Liver (tissue), 9 donors: ENCODE results near the gene LGR6. TPM values are rescaled to one million over a fixed set of nuclear protein-coding genes. Genes with fewer than 3 reads are reported as not detected.

Experiments used
- DNase-seq: peaks from one replicate; pipeline ENCODE4 v3.0.0-alpha.2; 2017; ENCODE audit warnings: low spot score
- H3K27ac ChIP-seq, 2 donors: one replicate each; pipeline ENCODE4 v1.7.0; 2013; ENCODE audit warnings: inconsistent platforms in 2 of 2, low read length in 2 of 2, control low read depth in 1 of 2, low read depth in 1 of 2, mild to moderate bottlenecking in 1 of 2
- H3K27me3 ChIP-seq, 4 donors: one replicate each; pipeline versions ENCODE4 v1.6.1 to v1.7.0; 2013; ENCODE audit warnings: low read length in 3 of 4, inconsistent platforms in 1 of 4, mild to moderate bottlenecking in 1 of 4, moderate library complexity in 1 of 4; ENCODE audit not compliant: control insufficient read depth in 4 of 4, insufficient read depth in 4 of 4
- H3K36me3 ChIP-seq, 4 donors: one replicate each; pipeline versions ENCODE4 v1.6.1 to v1.7.0; 2013; ENCODE audit warnings: low read length in 3 of 4, mild to moderate bottlenecking in 3 of 4, low read depth in 1 of 4, moderate library complexity in 1 of 4; ENCODE audit not compliant: control insufficient read depth in 4 of 4, insufficient read depth in 3 of 4
- H3K4me1 ChIP-seq, 4 donors: one replicate each; pipeline versions ENCODE4 v1.6.1 to v1.7.0; 2013; ENCODE audit warnings: low read length in 3 of 4, mild to moderate bottlenecking in 3 of 4, moderate library complexity in 1 of 4; ENCODE audit not compliant: control insufficient read depth in 4 of 4, insufficient read depth in 4 of 4
- H3K4me3 ChIP-seq, 3 donors: one replicate each; pipeline versions ENCODE4 v1.6.1 to v1.7.0; 2013; ENCODE audit warnings: low read length in 3 of 3, control low read depth in 1 of 3, low read depth in 1 of 3, mild to moderate bottlenecking in 1 of 3
- H3K9ac ChIP-seq, 2 donors: one replicate each; pipeline ENCODE4 v1.7.0; 2013; ENCODE audit warnings: low read length in 2 of 2, mild to moderate bottlenecking in 2 of 2, moderate library complexity in 2 of 2, control low read depth in 1 of 2, low read depth in 1 of 2
- H3K9me3 ChIP-seq, 4 donors: one replicate each; pipeline versions ENCODE4 v1.6.1 to v1.7.0; 2013; ENCODE audit warnings: low read length in 3 of 4; ENCODE audit not compliant: control insufficient read depth in 4 of 4
- EGR1 ChIP-seq, 2 donors: IDR thresholded peaks; 2 replicates each; pipeline ENCODE4 v1.6.1; 2016 to 2018; ENCODE audit warnings: antibody characterized with exemption in 2 of 2, low read depth in 2 of 2
- FOXA2 ChIP-seq: IDR thresholded peaks from 2 replicates; pipeline ENCODE4 v1.6.1; 2016; ENCODE audit warnings: antibody characterized with exemption
- GABPA ChIP-seq, 2 donors: IDR thresholded peaks in 1 of 2; conservative IDR thresholded peaks in 1 of 2; 2 replicates each; pipeline ENCODE4 v1.6.1; 2016; ENCODE audit warnings: antibody characterized with exemption in 2 of 2, mild to moderate bottlenecking in 1 of 2, moderate library complexity in 1 of 2
- RXRA ChIP-seq, 2 donors: IDR thresholded peaks; 2 replicates each; pipeline ENCODE4 v1.6.1; 2017 to 2018; ENCODE audit warnings: antibody characterized with exemption in 2 of 2, mild to moderate bottlenecking in 1 of 2
- TAF1 ChIP-seq: conservative IDR thresholded peaks from 2 replicates; pipeline ENCODE4 v1.6.1; 2016; ENCODE audit warnings: antibody characterized with exemption, mild to moderate bottlenecking
- YY1 ChIP-seq: IDR thresholded peaks from 2 replicates; pipeline ENCODE4 v1.6.1; 2016; ENCODE audit warnings: antibody characterized with exemption, mild to moderate bottlenecking
- WGBS: extraction: QIAGEN DNeasy Blood & Tissue Kit; methylation state at CpG from one replicate; pipeline ENCODE4 v1.1.7; 2013; 5-methylcytosine and 5-hydroxymethylcytosine counted together
- polyA plus RNA-seq, 2 donors: library from polyadenylated mRNA; stranded (reverse) in 1 of 2; unstranded in 1 of 2; fragments of 200-250 nt in 1 of 2; fragments of >200 nt in 1 of 2; fragmentation: Nextera tagmentation in 1 of 2; extraction: Ambion mirVana in 1 of 2; gene quantifications; one replicate each; pipeline versions ENCODE4 v1.2.1 to v1.2.3, GENCODE V29; 2013 to 2015
- total RNA-seq, 2 donors: library from RNA; depleted of rRNA; stranded (reverse); fragments of >200 nt; gene quantifications; one replicate each; pipeline ENCODE4 v1.2.3, GENCODE V29; 2014
- TF ChIP-seq, protein P1 (sequence below): IDR thresholded peaks from 2 replicates; pipeline ENCODE4 v1.6.1; 2016; ENCODE audit warnings: antibody characterized with exemption, mild to moderate bottlenecking
- TF ChIP-seq, protein P2 (sequence below): IDR thresholded peaks from 2 replicates; pipeline ENCODE4 v1.6.1; 2016; ENCODE audit warnings: antibody characterized with exemption
- TF ChIP-seq, protein P3 (sequence below): IDR thresholded peaks from 2 replicates; pipeline ENCODE4 v1.6.1; 2016; ENCODE audit warnings: antibody characterized with exemption
- TF ChIP-seq, protein P4 (sequence below): IDR thresholded peaks from 2 replicates; pipeline ENCODE4 v1.6.1; 2016; ENCODE audit warnings: antibody characterized with exemption
- donor health status: healthy.
- donor health status: healthy.
- donor health status: healthy.
- donor health status: healthy.
- donor health status: healthy.

The LGR6 gene
- total and polyA plus RNA-seq, 4 donors: 0.05 to 1.2 (median 0.75) TPM

DNA sequence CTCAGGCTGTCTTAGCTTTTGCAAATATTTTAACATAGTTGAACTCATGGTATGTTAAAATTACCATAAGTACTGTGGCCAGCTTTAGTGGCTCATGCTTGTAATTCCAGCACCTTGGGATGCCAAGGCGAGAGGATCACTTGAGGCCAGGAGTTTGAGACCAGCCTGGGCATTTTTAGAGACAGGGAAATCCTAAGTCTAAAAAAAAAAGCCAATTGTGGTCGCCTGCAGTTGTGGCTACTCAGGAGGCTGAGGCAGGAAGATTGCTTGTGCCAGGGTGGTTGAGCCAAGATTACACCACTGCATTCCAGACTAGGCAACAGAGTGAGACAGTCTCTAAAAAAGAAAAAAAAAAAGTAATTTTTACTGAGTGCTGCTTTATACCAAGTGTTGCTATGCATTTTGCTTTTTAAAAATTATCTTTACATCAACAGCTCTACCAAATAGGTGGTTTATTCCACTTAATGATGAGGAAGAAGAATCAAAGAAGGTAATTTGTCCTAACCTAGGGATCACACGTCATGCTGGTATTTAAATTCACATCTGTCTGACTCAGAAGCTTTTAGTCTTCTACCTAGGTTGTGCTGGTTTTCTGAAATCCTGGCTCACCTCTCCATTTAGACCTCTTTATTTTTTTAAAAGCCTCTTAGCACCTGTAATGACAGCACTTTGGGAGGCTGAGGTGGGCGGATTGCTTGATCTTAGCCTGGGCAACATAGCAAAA, 171.7 kb downstream of the LGR6 start:
- Histone ChIP-seq H3K9me3 (no peaks in the 10 kb centered on the region), H3K4me1 (no peaks in the 10 kb centered on the region), H3K9ac (no peak overlapping the region), H3K4me3 (no peak overlapping the region), H3K36me3 (no peaks in the 10 kb centered on the region), H3K27ac (no peak overlapping the region), H3K27me3 (no peaks in the 10 kb centered on the region)
- no peak for TF ChIP-seq FOXA2
- WGBS: 92% methylated on average over 4 of the region's 4 CpGs
- no peak for DNase-seq

GRCh38 chr1:202367271-202367670, 173.7 kb downstream of the LGR6 start:
- H3K27ac ChIP-seq: no peak overlapping the region
- H3K9me3 ChIP-seq: no peaks in the 10 kb centered on the region
- no peaks in the 10 kb centered on the region for H3K27me3 ChIP-seq
- H3K9ac ChIP-seq: no peak overlapping the region
- 98% methylated on average over 1 of the region's 1 CpG for WGBS
- no peaks in the 10 kb centered on the region for H3K4me1 ChIP-seq
- no peak for TF ChIP-seq GABPA (IDR thresholded peaks at IDR 0.05 in 1 of 2, conservative IDR thresholded peaks at IDR 0.05 in 1 of 2)
- TF ChIP-seq RXRA (IDR thresholded peaks at IDR 0.05): no peak
- TF ChIP-seq, protein P1, sequence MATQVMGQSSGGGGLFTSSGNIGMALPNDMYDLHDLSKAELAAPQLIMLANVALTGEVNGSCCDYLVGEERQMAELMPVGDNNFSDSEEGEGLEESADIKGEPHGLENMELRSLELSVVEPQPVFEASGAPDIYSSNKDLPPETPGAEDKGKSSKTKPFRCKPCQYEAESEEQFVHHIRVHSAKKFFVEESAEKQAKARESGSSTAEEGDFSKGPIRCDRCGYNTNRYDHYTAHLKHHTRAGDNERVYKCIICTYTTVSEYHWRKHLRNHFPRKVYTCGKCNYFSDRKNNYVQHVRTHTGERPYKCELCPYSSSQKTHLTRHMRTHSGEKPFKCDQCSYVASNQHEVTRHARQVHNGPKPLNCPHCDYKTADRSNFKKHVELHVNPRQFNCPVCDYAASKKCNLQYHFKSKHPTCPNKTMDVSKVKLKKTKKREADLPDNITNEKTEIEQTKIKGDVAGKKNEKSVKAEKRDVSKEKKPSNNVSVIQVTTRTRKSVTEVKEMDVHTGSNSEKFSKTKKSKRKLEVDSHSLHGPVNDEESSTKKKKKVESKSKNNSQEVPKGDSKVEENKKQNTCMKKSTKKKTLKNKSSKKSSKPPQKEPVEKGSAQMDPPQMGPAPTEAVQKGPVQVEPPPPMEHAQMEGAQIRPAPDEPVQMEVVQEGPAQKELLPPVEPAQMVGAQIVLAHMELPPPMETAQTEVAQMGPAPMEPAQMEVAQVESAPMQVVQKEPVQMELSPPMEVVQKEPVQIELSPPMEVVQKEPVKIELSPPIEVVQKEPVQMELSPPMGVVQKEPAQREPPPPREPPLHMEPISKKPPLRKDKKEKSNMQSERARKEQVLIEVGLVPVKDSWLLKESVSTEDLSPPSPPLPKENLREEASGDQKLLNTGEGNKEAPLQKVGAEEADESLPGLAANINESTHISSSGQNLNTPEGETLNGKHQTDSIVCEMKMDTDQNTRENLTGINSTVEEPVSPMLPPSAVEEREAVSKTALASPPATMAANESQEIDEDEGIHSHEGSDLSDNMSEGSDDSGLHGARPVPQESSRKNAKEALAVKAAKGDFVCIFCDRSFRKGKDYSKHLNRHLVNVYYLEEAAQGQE: no peak
- TF ChIP-seq, protein P2, sequence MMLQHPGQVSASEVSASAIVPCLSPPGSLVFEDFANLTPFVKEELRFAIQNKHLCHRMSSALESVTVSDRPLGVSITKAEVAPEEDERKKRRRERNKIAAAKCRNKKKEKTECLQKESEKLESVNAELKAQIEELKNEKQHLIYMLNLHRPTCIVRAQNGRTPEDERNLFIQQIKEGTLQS: no peak
- TF ChIP-seq EGR1 (IDR thresholded peaks at IDR 0.05; ENCODE audit: low read depth in 2 of 2): no peak
- TF ChIP-seq, protein P3, sequence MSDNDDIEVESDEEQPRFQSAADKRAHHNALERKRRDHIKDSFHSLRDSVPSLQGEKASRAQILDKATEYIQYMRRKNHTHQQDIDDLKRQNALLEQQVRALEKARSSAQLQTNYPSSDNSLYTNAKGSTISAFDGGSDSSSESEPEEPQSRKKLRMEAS: no peak
- TF ChIP-seq, protein P4, sequence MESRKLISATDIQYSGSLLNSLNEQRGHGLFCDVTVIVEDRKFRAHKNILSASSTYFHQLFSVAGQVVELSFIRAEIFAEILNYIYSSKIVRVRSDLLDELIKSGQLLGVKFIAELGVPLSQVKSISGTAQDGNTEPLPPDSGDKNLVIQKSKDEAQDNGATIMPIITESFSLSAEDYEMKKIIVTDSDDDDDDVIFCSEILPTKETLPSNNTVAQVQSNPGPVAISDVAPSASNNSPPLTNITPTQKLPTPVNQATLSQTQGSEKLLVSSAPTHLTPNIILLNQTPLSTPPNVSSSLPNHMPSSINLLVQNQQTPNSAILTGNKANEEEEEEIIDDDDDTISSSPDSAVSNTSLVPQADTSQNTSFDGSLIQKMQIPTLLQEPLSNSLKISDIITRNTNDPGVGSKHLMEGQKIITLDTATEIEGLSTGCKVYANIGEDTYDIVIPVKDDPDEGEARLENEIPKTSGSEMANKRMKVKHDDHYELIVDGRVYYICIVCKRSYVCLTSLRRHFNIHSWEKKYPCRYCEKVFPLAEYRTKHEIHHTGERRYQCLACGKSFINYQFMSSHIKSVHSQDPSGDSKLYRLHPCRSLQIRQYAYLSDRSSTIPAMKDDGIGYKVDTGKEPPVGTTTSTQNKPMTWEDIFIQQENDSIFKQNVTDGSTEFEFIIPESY: no peak
- no peak for TF ChIP-seq YY1
- TF ChIP-seq TAF1: no peak
- no peaks in the 10 kb centered on the region for H3K36me3 ChIP-seq
- H3K4me3 ChIP-seq: no peak overlapping the region
- no peak for DNase-seq

Other genes starting within 250 kb of the LGR6 start
- 1 to 10 TPM in 1 of 2 donors, under 1 TPM in 1; 0.14 to 4.4 TPM for gene LMOD1, start 247.3 kb upstream of the LGR6 start, total RNA-seq
- 1 to 10 TPM in 1 of 2 donors, under 1 TPM in 1; 0.47 to 3.9 TPM for gene LMOD1, start 247.3 kb upstream of the LGR6 start, polyA plus RNA-seq
- gene TIMM17A, start 238.3 kb upstream of the LGR6 start, total RNA-seq: 10 to 100 TPM; 21.1 to 43.5 TPM
- 10 to 100 TPM; 58.4 to 72.1 TPM for gene TIMM17A, start 238.3 kb upstream of the LGR6 start, polyA plus RNA-seq
- gene RNPEP, start 211.2 kb upstream of the LGR6 start, total RNA-seq: 10 to 100 TPM; 18.4 to 26.5 TPM
- gene RNPEP, start 211.2 kb upstream of the LGR6 start, polyA plus RNA-seq: 10 to 100 TPM; 16.3 to 23.6 TPM
- 10 to 100 TPM; 10.1 to 38.7 TPM for gene ELF3, start 183.2 kb upstream of the LGR6 start, total RNA-seq
- 10 to 100 TPM; 22.2 to 29.0 TPM for gene ELF3, start 183.2 kb upstream of the LGR6 start, polyA plus RNA-seq
- under 1 TPM in 1 of 2 donors, not detected in 1; under 0.01 TPM for gene GPR37L1, start 70.9 kb upstream of the LGR6 start, total RNA-seq
- under 1 TPM; 0.02 to 0.04 TPM for gene GPR37L1, start 70.9 kb upstream of the LGR6 start, polyA plus RNA-seq
- gene ARL8A, start 49.1 kb upstream of the LGR6 start, total RNA-seq: 10 to 100 TPM in 1 of 2 donors, 1 to 10 TPM in 1; 8.4 to 21.8 TPM
- gene ARL8A, start 49.1 kb upstream of the LGR6 start, polyA plus RNA-seq: 10 to 100 TPM; 18.5 to 25.7 TPM
- gene PTPN7, start 33.2 kb upstream of the LGR6 start, total RNA-seq: 1 to 10 TPM; 1.8 to 7.0 TPM
- 1 to 10 TPM in 1 of 2 donors, under 1 TPM in 1; 0.75 to 1.5 TPM for gene PTPN7, start 33.2 kb upstream of the LGR6 start, polyA plus RNA-seq
- gene UBE2T, start 148.1 kb downstream of the LGR6 start, total RNA-seq: 10 to 100 TPM in 1 of 2 donors, 1 to 10 TPM in 1; 1.1 to 35.0 TPM
- gene UBE2T, start 148.1 kb downstream of the LGR6 start, polyA plus RNA-seq: 1 to 10 TPM; 3.1 to 4.2 TPM
- 10 to 100 TPM; 13.3 to 31.6 TPM for gene PPP1R12B, start 154.9 kb downstream of the LGR6 start, total RNA-seq
- gene PPP1R12B, start 154.9 kb downstream of the LGR6 start, polyA plus RNA-seq: 1 to 10 TPM; 4.0 to 6.0 TPM